Activated CD8-positive, alpha-beta memory T cell treated with anti-CD3 and anti-CD28 coated beads, Interleukin-2, amount 50 U/mL, for 4 hours (primary cell): ENCODE results near the gene EXOC8.

Experiments
- DNase-seq: peaks from one replicate; pipeline ENCODE4 v3.0.0-alpha.2; 2020

Gene EXOC8, protein sequence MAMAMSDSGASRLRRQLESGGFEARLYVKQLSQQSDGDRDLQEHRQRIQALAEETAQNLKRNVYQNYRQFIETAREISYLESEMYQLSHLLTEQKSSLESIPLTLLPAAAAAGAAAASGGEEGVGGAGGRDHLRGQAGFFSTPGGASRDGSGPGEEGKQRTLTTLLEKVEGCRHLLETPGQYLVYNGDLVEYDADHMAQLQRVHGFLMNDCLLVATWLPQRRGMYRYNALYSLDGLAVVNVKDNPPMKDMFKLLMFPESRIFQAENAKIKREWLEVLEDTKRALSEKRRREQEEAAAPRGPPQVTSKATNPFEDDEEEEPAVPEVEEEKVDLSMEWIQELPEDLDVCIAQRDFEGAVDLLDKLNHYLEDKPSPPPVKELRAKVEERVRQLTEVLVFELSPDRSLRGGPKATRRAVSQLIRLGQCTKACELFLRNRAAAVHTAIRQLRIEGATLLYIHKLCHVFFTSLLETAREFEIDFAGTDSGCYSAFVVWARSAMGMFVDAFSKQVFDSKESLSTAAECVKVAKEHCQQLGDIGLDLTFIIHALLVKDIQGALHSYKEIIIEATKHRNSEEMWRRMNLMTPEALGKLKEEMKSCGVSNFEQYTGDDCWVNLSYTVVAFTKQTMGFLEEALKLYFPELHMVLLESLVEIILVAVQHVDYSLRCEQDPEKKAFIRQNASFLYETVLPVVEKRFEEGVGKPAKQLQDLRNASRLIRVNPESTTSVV

DNA sequence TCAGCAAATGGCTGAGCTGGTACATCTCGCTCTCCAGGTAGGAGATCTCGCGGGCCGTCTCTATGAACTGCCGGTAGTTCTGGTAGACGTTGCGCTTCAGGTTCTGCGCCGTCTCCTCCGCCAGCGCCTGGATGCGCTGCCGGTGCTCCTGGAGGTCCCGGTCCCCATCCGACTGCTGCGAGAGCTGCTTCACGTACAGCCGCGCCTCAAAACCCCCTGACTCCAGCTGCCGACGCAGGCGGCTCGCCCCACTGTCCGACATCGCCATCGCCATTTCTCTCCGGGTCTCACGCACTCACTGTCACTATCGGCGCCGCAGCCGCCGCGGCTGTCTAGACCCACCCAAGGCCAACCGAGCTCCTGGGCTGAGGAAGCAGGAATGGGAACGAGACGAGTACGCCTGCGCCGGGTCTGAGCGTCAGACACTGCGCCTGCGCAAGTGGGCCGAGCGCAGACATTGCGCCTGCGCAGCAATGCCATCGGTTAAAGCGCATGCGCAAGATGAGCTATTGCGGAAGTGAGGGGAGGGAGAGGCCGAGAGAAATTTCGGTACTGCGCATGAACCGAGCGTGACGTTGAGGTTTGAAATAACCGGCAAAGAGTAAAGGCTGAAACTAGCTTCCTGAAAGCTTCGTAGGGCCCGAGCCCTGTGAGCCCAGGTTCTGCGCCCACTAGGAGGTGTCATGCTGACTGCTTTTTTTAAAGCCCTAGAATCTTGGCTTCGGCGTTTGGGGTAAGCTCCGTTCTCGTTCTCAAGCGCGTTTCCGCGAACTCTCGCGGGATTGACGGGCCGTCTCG lies at the start of gene EXOC8:
Gene EXOC8 (minus strand): TSS at position 381 of the 798 bp plus-strand sequence. CDS start 107 bp downstream, at position 274.
- peak; percentile 96 for DNase-seq

DNA sequence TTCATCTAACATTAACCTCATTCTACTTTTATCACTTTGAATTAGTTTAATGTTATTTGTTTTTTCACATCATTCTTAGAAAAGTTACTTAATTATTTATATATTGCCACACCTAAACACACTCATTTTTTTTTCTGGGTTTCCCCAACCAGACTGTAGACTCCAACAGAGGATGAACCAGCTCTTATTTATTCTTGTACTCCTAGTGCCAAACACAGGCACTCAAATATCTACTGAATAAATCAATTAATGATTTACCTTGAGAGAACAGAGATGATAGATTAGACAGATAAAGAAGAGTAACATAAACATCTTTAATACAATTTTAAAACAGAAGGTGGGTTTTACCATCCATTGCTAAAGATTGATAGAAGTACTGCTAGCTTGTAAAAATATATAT lies 48.8 kb upstream of the EXOC8 start:
- no peak for DNase-seq

DNA sequence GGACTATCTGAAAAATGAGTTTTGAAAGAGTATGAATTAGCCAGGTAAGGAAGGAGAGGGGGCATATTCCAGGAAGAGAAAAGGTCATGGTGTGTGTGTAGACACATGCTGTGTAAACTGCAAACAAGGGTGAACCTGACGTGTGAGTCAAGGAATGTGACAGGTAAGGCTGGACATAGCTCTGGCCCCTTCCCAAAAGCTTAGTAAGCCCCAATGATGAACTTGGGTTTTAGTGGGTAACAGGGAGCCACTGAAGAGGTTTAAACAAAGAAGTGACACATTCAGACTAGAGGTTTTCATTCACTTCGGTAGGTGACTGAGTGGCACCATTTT lies 47.7 kb upstream of the EXOC8 start:
- no peak for DNase-seq

DNA sequence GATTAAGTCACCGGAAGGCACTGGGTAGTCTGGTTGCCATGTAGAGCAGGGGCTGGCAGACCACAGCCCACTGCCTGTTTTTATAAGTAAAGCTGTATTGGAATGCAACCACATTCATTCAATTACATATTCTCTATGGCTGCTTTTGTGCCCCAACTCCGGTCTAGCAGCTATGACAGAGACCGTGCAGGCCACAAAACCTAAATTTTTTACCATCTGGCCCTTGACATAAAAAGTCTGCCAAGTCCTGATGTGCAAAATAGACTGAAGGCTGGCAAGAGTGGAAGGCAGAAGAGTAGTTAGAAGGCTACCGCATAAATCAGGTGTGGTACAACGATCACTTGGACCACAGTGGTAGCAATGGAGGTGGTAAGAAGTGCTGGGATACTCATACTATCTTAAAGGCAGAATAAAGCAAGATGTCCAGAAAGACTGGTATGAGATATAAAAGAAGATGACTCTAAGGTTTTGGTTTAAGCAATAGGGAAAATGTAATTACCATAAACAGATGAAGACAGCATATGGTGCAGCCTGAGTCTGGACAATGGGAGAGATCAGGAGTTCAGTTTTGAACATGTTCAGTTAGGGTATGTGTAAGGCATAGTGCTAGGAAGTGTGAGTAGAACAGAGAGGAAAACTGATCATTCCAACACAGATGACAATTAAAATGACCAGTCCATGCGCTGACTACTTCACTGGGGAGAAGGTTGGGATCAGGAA lies 47.2 kb upstream of the EXOC8 start:
- no peak for DNase-seq

DNA sequence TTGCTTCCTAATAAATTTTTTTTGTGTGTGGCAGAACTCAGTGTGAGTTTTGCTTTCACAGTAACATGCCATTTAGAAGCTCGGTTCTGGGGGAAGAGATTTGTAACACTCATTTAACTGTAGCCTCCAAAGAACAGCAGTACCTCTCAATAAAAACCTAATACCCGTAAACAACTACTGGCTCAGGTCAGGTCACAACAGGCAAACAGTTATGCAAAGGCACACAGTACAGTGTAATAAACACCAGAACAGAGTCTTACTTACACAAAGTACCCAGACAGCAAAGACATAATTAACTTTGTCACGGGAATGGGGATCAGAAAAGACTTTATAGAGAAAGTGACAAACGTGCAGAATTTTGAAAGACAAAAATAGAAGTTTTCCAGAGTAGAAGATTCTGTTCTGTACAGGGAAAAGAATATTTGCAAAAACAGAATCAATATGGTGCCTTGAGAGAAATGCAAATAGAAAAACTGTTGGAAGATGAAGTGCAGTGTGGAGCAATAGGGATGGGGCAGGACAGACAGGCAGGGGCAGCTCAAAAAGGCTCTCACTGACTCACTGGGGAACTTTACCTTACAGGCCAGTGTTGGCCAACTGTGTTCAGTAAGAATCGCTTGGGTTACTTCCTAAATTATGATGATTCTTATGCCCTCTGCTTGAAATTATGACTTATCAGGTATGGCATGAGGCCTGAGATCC lies 45.7 kb upstream of the EXOC8 start:
- DNase-seq, result no peak

DNA sequence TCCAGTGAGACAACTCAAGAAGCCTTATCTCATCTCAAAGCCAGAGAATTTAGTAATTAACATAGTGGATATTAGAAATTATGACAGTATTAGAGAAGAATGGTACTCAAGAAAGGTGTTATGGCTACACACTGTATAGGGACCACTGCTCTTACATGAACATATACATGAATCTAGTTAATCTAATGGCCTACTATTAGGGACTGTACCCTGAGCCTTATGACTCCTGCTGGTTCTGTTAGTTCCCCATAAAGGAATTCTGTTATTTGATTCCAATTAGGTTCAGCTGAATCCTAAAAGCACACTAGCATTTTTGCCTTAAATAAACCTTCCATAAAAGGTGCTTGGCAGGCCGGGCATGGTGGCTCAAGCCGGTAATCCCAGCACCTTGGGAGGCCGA lies 44.8 kb upstream of the EXOC8 start:
- no peak for DNase-seq

DNA sequence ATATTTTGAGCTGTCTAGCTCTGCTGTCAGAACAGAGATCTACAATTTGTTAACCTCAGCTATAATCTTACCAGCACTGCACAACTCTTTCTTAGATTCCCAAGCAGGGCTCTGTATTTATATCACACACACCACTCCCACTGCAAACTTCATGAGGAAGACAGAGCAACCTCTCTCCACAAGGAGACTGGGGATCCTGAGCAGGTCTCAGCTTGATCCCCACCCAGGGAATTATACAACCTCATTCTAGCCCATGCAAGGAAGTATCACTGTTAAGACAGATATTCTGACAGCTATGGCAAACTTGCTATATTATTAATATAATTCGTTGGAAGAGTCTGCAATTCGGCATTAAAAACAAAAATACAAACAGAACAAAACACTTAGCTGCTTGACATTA lies 44.1 kb upstream of the EXOC8 start:
- DNase-seq, result no peak

DNA sequence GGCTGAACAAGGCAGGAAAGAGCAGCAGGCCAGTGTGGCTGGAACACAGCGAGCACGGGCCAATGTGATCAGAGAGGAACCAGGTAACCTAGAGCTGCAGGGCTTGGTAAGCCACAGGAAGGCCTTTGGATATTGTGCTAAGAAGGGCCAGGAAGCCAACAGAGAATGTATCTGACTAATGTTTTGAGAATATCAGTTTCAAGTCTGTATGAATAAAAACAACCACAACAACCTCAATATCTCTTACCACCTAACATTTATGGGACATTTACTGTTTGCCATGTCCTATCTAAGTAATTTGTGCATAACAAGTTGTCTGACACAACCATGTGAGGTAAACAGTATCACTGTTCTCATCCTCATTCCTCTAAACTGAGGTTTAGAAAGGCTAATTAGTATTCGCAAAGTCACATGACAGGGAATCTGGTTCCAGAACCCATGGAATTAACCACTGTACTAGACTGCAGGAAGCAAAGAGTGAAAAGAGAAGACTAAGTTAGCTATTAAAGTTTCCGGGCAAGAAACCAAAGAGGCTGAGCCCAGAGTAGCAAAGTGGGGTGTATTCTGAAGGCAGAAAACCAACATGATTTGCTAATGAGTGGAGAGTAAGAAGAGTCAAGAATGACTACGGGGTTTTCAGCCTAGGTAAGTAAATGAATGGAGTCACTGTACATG lies 39.4 kb upstream of the EXOC8 start:
- DNase-seq, result no peak

DNA sequence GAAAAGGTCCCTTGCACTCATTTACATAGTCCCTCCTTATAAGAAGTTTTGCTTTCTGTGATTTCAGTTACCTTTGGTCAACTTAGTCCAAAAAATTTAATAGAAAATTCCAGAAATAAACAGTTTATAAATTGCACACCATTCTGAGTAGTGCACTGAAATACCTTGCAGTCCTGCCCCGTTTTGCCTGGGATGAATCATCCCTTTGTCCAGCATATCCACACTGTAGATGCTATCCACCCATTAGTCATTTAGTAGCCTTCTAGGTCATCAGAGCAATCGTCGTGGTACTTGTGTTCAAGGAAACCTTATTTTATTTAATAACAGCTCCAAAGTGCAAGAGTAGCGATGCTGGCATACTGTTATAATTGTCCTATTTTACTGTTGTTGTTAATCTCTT lies 38.4 kb upstream of the EXOC8 start:
- DNase-seq, result no peak

DNA sequence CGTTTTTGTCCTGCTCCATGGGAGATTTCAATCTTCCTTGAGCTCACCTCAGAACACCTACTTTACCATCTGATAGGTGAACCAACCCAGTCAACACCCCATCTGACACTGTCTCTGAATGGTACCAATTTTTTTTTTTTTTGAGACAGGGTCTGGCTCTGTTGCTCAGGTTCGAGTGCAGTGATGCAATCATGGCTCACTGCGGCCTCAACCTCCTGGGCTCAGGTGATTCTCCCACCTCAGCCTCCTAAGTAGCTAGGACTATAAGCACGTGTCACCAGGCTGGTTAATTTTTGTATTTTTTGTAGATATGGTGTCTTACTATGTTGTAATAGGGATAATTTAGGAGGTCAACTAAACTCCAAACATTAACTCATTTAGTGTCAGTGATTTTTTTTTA lies 36.7 kb upstream of the EXOC8 start:
- DNase-seq, result no peak

DNA sequence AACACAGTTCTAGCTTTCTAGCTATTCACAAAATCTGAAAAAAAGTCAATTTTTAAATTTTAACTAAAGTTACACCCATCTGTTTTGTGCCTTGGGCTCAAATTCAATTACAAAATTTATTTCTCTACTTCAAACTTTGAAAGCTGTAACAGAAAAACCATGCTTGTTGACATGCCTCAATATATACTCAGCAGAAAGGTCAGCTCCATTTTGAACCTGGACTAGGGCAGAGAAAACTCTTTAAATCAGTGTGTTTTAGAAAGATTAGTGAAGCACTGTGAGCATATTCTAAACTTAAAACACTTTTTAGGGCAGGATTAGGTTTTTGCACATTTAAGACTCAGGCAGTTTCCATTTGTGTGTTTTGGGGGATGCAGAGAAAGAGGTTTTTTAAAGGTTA lies 34.8 kb upstream of the EXOC8 start:
- no peak for DNase-seq

DNA sequence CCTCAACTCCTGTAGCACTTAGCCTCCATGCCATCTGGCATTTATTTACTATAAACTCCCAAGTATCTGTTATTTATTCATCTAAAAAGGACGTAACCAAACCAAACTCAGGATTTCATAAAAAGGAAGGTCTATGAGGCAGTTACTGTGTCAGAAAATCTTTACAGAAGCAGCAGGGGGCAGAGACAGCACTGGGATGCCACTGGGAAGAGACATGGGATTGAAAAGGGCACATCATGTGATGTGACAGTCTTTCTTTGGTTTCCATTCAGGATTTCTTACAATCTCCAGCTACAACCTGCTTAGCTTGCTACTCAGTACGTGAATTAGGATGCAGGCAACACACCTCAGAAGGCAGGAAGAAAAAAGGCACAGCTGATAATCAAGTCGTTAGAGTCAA lies 31.6 kb upstream of the EXOC8 start:
- no peak for DNase-seq

DNA sequence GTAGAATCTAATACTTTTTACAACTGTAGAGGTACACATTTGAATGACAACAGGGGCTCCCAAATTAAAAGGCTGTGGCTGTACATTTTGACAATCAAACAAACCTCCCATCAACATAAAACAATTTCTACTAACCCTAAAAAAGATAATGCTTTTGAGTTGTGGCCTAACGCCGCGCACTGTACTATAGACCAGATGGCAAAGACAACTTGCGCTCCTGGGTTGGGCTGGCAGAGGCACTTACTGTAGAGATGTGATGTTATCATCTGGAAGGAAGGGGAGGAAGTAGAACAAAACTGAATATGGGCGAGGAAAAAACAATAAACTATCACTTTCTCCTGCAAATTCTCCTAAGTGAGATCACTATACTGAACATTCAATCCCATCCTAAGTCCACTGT lies 26.5 kb upstream of the EXOC8 start:
- no peak for DNase-seq

DNA sequence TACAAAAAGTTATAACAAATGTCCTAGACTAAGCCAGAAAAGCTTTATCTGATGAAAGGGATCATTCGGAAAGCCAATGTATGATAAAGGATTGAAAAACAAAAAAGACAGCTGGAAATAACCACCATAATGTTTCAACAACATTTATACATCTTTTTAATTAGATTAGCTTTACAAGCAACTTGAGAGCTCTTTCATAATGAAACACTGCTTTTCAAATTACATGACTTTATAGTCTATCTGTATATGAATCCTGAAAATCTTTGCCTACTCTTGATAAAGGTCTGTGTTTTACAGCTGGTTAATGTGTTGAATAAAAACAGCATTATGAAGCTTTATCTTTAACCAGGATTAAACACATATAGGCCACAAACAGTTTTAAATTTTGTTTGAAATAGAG lies 26.0 kb upstream of the EXOC8 start:
- no peak for DNase-seq

DNA sequence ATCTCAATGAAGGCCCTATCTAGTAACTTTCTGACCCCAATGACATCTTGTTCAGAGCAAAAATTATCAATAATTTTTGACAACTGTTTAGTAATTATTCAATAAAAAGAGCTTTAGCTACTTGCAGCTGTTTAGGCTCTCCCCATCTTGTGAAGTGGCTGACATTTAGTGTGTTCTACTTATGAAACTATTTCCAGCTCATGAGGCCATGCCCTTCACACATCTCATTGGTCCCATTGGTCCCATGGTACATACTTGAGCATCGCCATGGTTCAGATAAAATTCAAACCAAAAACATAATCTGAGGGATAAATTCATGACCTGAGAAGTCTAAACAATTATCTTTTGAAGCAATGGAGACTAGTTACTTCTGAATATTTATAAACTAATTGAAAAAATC lies 24.7 kb upstream of the EXOC8 start:
- DNase-seq, result no peak

DNA sequence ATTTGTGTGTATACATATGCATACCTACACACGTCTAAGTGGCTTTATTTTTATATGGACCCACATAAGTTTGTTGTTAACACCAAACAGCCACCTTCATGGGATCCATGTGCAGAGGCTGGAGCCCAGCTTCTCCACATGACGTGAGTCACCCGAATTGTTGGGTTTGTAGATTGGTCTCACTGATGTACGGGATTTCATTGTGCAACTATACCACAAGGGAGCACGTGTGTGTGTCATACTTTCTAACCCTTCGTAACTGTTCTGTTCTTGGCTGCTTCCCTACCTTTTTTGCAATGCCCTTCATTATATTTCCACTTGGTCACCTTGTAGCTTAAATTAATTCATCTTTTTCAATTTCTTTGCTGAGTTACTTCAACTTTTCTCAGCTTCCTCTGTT lies 21.5 kb upstream of the EXOC8 start:
- DNase-seq, result no peak

DNA sequence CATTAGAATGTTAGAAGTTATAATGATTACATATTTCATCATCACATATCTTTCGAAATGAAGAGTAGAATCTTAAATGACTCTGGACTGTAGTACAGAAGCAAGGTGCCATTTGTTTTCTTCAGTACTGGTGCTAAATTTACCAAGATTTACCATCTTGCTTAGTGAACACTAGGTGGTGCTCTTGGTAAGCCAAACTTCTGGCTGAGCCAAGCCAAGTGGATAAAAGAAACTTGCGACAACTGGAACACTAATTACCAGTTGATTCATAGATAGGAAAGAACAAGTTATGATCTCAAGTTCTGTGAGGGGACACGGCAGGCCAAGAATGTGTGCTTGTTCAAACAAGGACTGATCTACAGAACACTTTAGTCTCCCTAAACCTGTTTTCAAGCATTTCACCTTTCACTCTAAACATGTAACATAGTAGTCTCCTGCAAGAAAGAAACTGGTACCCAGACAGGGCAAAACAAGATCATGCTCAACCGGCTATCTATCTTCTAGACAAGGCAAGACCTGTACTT lies 20.2 kb upstream of the EXOC8 start:
- DNase-seq, result no peak

DNA sequence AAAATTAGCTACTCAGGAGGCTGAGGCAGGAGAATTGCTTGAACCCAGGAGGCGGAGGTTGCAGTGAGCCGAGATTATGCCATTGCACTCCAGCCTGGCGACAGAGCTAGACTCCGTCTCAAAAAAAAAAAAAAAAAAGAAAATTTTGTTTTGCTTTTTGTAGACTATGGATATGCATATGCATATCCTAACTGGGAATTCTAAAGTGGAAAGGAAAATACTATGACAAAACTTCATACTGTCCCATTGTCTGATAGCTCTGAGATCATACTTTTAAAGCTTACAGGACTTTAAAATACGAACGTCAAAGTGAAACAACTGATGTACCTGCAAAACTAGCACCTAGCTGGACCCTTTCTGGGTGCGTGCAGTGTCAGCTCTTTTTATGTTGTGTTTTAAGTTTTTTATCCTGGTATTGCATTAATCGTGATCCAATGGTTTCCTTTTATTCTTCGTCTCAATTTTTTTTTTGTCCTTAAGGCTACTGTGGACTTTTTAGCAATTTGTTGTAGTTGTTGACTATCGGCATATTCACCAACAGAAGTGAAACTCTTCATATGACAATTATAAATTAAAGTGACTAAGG lies 19.6 kb upstream of the EXOC8 start:
- no peak for DNase-seq

DNA sequence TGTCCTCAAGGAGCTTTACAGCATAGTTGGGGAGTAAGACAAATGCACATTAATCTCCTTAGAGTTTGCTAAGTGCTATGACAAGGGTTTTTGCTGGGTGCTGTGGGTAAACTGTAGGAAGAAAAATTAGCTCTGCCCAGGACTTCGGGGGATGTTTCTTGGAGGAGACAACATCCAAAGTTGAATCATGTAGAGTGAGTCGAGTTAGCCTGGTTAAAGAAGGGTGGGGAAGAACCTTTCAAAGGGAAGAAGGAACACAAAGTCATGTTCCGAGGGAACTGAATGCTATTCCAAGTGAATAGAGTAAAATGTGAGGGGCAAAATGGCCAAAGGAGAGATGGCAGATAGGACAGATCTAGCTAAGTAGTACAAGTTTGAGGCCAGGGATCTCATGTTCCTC lies 17.5 kb upstream of the EXOC8 start:
- no peak for DNase-seq

DNA sequence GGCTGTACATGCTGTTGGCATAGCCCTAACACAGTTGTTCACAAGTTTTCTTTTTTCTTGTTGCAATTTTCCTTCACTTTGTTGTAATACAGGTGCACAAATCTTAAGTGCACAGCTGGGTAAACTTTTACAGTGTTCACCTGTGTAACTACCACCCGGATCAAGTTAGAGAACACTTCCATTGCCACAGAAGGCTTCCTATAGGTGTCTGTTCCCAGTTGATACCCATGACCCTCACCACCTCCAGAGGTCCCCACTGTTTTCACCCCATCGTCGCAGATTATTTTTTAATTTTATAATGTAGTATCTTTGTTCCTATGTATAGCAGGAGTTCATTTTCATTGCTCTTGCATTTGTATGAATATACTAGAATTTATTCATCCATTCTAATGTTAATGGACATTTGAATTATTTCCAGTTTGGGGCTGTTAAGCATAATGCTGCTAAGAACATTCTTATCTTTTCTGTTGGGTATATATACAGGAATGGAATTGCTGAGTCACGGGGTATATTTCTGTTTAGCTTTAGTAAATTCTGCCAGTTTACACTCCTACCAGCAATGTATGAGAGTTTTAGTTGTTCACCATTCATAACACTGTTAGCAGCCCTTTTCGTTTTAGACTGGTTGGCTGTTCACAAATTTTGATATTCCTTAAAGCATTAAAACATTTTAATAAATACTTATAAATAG lies 16.8 kb upstream of the EXOC8 start:
- DNase-seq, result no peak

DNA sequence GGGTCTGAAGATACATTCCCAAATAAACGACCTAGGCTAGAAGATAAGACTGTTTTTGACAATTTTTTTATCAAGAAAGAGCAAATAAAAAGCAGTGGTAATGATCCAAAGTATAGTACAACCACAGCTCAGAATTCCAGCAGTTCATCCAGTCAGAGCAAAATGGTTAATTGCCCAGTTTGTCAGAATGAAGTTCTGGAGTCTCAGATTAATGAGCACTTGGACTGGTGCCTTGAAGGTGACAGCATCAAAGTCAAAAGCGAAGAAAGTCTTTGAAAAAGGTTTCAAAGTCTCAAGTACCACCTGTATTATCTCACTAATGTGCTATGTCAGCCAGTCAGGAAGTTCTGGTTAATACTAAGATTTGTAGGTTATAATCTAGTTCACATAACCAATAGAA lies 15.4 kb upstream of the EXOC8 start:
- DNase-seq, result no peak
